Measurements from ENCODE around the gene KNDC1.

DNA sequence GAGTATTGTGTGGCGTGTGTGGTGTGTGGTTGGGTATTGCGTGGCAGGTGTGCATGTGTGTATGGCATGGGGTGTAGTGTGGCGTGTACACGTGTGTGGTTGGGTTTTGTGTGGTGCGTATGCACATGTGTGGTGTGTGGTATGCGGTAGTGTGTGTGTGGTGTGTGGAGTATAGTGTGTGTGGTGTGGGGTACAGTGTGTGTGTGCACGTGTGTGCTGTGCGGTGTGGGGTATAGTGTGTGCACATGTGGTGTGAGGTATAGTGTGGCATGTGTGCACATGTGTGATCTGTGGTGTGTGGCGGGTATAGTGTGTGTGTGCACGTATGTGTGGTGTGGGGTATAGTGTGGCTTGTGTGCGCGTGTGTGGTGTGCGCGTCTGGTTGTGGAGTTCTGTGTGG, 49.1 kb downstream of the KNDC1 start:
- TF ChIP-seq, protein P1, sequence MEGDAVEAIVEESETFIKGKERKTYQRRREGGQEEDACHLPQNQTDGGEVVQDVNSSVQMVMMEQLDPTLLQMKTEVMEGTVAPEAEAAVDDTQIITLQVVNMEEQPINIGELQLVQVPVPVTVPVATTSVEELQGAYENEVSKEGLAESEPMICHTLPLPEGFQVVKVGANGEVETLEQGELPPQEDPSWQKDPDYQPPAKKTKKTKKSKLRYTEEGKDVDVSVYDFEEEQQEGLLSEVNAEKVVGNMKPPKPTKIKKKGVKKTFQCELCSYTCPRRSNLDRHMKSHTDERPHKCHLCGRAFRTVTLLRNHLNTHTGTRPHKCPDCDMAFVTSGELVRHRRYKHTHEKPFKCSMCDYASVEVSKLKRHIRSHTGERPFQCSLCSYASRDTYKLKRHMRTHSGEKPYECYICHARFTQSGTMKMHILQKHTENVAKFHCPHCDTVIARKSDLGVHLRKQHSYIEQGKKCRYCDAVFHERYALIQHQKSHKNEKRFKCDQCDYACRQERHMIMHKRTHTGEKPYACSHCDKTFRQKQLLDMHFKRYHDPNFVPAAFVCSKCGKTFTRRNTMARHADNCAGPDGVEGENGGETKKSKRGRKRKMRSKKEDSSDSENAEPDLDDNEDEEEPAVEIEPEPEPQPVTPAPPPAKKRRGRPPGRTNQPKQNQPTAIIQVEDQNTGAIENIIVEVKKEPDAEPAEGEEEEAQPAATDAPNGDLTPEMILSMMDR (IDR thresholded peaks at IDR 0.05), result no peak
- TF ChIP-seq POLR2A (IDR thresholded peaks at IDR 0.05), result no peak

Data from adrenal gland (tissue), 5 donors.